Activated CD4-positive, alpha-beta T cell treated with anti-CD3 and anti-CD28 coated beads, Interleukin-2, amount 50 U/mL, for 48 hours (primary cell): ENCODE data around the gene TRIM47.
A peak's percentile ranks its signal among the peaks of the same experiment; 100 is the strongest.

Source experiments
- DNase-seq, 2 experiments: peaks; one replicate each; pipeline ENCODE4 v3.0.0-alpha.2; 2020

The TRIM47 gene

DNA sequence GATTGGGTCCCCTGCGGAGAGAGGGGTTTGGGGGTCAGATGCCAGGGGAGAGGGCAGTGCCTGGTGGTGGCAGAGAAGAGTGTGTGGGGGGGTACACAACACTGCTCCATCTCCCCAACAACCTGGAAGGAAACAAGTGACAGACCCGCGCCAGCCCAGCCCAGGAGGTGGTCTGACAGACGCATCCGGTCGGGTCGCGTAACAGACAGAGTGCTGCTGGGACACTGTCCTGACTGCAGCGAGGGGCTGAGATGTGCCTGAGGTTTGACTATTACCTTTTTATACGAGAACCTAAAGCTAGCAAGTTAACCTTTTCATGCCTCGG lies 50.3 kb downstream of the TRIM47 start:
- no peak for DNase-seq

DNA sequence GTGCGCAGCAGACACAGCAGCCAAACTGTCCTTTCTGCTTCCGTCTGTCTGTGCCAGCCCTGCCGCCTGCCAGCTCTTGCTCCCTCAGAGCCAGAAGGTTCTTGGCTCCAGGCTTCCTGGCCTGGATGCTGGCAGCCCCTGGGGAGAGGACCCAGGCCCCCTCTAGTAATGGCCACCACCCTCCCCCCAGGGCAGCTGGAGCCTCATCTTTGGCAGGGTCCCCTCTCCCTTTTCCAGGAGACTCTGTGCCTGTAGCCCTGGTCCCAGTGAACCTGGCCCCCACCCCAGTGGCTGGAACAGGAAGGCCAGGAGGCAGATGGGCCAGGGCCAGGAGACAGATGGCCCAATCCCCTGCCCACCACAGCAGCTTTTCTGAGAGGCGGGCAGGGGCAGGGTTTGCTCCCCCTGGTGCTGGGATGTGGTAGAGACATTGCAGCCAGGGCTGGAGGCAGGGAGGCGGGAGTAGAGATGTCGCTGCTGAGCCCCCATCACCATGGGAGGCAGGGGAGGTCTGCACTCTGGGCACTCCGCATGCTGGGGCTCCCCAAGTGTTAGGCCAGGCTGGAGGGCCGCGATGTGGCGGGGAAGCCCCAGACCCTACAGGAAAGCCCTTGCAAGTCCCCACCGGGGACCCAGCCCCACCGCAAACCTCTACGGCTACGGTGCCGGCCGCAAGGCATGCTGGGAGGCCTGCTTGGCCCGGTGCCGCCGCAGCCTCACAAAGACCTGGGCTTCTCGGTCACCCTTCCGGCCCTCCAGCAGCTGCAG lies 50.9 kb downstream of the TRIM47 start:
- DNase-seq = peak; percentile 62 to 71

DNA sequence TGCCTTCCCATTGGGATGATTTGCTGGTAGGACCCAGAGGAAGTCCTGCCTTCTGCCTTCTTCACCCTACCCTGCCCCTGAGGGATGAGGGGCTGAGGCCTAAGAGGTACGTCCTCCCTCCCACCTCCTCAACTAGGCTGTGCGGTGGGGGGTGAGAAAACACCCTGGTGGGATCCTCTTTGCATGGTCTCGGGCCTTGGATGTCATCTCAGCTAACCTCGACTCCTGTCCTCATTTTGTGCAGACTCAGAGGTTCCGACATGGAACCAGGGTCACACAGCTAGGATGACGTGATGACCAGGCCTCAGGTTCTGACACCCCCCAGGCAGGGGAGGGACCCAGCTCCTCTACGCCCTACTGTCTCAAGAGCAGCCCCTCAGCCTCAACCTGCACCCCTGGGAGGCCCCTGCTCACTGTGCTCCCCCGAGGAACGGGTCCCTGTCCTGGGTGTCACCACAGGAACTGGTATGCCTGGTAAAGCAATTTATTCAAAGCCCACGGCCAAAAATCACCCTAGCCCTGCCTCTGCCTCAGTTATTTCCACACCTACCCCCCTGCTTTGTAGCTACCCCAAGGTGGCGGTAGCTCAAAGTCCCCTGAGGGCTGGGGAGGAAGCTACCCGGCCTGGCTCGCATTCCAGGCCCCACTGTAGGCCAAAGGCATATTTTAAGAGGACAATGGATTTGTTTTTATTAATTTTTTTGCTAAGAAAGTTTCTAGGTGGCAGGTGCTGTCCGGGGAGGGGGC lies 51.6 kb downstream of the TRIM47 start:
- no peak for DNase-seq

DNA sequence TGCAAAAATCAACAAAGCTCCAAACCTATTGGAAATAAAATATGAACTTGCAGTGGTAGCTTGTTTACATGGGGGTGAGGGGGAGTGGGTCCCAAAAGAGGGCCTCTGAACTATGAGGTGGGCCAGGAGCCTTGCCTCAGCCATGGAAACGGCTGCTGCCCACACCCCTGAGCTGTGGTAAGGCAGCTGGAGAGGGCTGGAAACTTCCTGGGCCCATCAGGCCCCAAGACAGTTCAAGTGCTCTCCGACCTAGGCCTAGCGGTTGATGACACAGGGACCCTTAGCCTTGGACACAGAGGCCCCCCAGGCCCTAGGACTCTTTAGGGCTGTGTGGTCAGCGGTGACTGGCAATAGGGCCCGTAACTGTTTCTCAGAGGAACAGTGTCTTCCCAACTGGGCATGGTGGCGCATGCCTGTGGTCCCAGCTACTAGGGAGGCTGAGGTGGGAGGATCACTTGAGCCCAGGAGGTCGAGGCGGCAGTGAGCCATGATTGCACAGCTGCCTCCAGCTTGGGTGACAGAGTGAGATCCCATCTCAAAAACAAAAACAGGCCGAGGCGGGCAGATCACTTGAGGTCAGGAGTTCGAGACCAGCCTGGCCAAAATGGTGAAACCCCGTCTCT lies 52.5 kb downstream of the TRIM47 start:
- DNase-seq = no peak

DNA sequence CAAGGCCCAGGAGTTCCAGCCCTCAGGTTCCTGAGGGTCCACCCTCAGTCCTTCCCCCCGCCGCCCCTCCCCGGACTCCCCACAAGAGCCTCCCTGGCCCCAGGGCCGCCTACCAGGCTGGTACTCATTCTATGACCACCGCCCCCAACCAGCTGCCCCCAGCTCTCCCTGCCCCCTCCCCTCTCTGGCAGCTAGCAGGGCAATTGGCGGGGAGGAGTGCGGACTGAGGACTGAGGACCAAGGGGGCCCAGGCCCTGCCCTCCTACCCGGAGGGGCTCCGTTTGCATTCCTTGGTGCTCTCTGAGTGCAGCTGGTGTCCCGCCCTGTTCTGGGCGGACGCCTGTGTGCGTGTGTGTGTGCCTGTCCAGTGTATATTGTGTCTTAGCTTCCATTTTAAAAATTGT lies 53.2 kb downstream of the TRIM47 start:
- no peak for DNase-seq

DNA sequence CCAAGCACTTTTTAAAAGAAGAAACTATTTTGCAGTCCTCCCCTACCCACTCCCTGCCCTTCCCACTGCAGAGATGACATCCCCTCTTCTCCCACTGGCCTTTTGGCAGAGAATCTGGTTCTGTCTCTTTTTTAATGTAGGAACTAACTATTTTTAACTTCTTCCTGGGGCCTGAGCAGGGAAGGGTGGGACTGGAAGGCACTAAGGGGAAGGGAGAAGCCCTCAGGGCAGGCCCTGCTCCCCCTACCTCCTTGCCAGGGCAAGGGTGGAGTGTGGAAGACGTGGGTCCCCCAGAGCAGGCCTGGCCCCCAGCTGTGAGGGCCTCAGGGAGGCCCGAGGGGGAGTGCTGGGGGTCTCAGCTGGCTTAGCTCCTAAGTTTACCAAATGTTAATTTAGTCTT lies 53.7 kb downstream of the TRIM47 start:
- no peak for DNase-seq
